ENCODE results near the gene PPP1R3A.

DNA sequence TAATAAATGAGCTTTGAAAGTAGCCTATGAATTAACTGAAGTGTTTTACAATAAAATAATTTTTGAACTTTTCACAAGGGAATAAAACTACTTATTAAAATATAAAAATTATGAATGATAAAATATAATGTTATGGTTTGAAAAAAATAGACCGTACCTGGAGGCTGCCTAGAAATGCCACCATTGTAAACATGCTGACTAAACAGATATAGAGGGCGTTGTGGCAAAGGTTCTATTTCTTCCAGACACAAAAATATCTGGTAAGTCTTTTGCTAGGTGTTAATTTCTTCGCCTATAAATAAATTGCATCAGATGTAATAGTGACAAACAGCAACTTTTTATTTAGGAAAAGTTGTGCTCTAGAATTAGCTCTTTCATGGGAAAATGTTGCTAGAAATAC lies 11.2 kb downstream of the PPP1R3A start:
- TF ChIP-seq GATA3 (IDR thresholded peaks at IDR 0.05; ENCODE audit: borderline replicate concordance) (no peak), ESRRA (IDR thresholded peaks at IDR 0.05; ENCODE audit: borderline replicate concordance, low read length) (no peak), KDM1A (IDR thresholded peaks at IDR 0.05; ENCODE audit: low read depth) (no peak), POLR2A (IDR thresholded peaks at IDR 0.05; ENCODE audit: low read length) (no peak), CHD2 (IDR thresholded peaks at IDR 0.05; ENCODE audit: low read length, partially characterized antibody) (no peak)
- TF ChIP-seq, protein P1, sequence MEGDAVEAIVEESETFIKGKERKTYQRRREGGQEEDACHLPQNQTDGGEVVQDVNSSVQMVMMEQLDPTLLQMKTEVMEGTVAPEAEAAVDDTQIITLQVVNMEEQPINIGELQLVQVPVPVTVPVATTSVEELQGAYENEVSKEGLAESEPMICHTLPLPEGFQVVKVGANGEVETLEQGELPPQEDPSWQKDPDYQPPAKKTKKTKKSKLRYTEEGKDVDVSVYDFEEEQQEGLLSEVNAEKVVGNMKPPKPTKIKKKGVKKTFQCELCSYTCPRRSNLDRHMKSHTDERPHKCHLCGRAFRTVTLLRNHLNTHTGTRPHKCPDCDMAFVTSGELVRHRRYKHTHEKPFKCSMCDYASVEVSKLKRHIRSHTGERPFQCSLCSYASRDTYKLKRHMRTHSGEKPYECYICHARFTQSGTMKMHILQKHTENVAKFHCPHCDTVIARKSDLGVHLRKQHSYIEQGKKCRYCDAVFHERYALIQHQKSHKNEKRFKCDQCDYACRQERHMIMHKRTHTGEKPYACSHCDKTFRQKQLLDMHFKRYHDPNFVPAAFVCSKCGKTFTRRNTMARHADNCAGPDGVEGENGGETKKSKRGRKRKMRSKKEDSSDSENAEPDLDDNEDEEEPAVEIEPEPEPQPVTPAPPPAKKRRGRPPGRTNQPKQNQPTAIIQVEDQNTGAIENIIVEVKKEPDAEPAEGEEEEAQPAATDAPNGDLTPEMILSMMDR (IDR thresholded peaks at IDR 0.05): no peak
- TF ChIP-seq, protein P2, sequence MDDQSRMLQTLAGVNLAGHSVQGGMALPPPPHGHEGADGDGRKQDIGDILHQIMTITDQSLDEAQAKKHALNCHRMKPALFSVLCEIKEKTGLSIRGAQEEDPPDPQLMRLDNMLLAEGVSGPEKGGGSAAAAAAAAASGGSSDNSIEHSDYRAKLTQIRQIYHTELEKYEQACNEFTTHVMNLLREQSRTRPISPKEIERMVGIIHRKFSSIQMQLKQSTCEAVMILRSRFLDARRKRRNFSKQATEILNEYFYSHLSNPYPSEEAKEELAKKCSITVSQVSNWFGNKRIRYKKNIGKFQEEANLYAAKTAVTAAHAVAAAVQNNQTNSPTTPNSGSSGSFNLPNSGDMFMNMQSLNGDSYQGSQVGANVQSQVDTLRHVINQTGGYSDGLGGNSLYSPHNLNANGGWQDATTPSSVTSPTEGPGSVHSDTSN (IDR thresholded peaks at IDR 0.05): no peak
- TF ChIP-seq, protein P3, sequence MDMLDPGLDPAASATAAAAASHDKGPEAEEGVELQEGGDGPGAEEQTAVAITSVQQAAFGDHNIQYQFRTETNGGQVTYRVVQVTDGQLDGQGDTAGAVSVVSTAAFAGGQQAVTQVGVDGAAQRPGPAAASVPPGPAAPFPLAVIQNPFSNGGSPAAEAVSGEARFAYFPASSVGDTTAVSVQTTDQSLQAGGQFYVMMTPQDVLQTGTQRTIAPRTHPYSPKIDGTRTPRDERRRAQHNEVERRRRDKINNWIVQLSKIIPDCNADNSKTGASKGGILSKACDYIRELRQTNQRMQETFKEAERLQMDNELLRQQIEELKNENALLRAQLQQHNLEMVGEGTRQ (IDR thresholded peaks at IDR 0.05): no peak

Data from A549 (cell line).